GM12872 (cell line): ENCODE data around the gene HKDC1.

Source experiments
- CTCF ChIP-seq: IDR thresholded peaks from 3 replicates; pipeline ENCODE4 v1.5.1; 2011; ENCODE audit warnings: low read depth, mild to moderate bottlenecking, low read length, moderate library complexity; ENCODE audit not compliant: insufficient read depth

HKDC1 gene

GRCh38 chr10:69275444-69275843, 55.3 kb downstream of the HKDC1 start:
- TF ChIP-seq CTCF = no peak

GRCh38 chr10:69276503-69276902, 56.4 kb downstream of the HKDC1 start:
- TF ChIP-seq CTCF = no peak

- TF ChIP-seq CTCF = no peak
Measured at GRCh38 chr10:69278446-69278963, 58.4 kb downstream of the HKDC1 start, which contains the start of gene HK1. TSS of gene HK1 (plus strand) at chr10:69278496.

GRCh38 chr10:69279110-69279509, 59.0 kb downstream of the HKDC1 start:
- TF ChIP-seq CTCF = no peak

- no peak for TF ChIP-seq CTCF
Measured at GRCh38 chr10:69281507-69282413, 61.6 kb downstream of the HKDC1 start.

GRCh38 chr10:69285699-69286098, 65.6 kb downstream of the HKDC1 start:
- TF ChIP-seq CTCF = no peak

GRCh38 chr10:69287181-69287580, 67.0 kb downstream of the HKDC1 start:
- TF ChIP-seq CTCF = no peak
